ENCODE data around the gene PPP1R3F.

PPP1R3F gene

GRCh38 chrX:49257074-49257790 lies 12.4 kb upstream of the PPP1R3F start:
- Mint-ChIP-seq H3K36me3 (ENCODE audit: low read depth) (no peaks in the 10 kb centered on the region), H3K27me3 (ENCODE audit: low read depth, poor library complexity) (no peaks in the 10 kb centered on the region), H3K9me3 (peaks cover 48% of the 10 kb centered on the region), H3K4me1 (peaks cover 5% of the 10 kb centered on the region), H3K27ac (no peak overlapping the region), H3K4me3 (no peak overlapping the region)
- no peak for DNase-seq
- no peak for TF ChIP-seq CTCF (IDR thresholded peaks at IDR 0.05)

- Mint-ChIP-seq H3K4me1 (peaks cover 5% of the 10 kb centered on the region), H3K27ac (no peak overlapping the region), H3K27me3 (ENCODE audit: low read depth, poor library complexity) (peaks cover 4% of the 10 kb centered on the region), H3K36me3 (ENCODE audit: low read depth) (no peaks in the 10 kb centered on the region), H3K4me3 (no peak overlapping the region), H3K9me3 (peaks cover 48% of the 10 kb centered on the region)
- no peak for DNase-seq
- no peak for TF ChIP-seq CTCF (IDR thresholded peaks at IDR 0.05)
These were observed 11.5 kb upstream of the PPP1R3F start for GRCh38 chrX:49257846-49258748.

GRCh38 chrX:49258749-49259124 lies 10.9 kb upstream of the PPP1R3F start:
- no peak for DNase-seq
- Mint-ChIP-seq H3K9me3 (peaks cover 48% of the 10 kb centered on the region), H3K27ac (no peak overlapping the region), H3K36me3 (ENCODE audit: low read depth) (no peaks in the 10 kb centered on the region), H3K4me1 (peaks cover 6% of the 10 kb centered on the region), H3K4me3 (no peak overlapping the region), H3K27me3 (ENCODE audit: low read depth, poor library complexity) (peaks cover 4% of the 10 kb centered on the region)
- no peak for TF ChIP-seq CTCF (IDR thresholded peaks at IDR 0.05)

GRCh38 chrX:49260221-49260985 lies 9.2 kb upstream of the PPP1R3F start:
- no peak for DNase-seq
- H3K9me3 Mint-ChIP-seq: peaks cover 61% of the 10 kb centered on the region
- H3K4me3 Mint-ChIP-seq: no peak overlapping the region
- H3K36me3 Mint-ChIP-seq (ENCODE audit: low read depth): no peaks in the 10 kb centered on the region
- no peak for TF ChIP-seq CTCF (IDR thresholded peaks at IDR 0.05)
- peaks cover 20% of the 10 kb centered on the region for H3K4me1 Mint-ChIP-seq
- H3K27me3 Mint-ChIP-seq (ENCODE audit: low read depth, poor library complexity): peaks cover 4% of the 10 kb centered on the region
- H3K27ac Mint-ChIP-seq: no peak overlapping the region

GRCh38 chrX:49262603-49263002 lies 7.0 kb upstream of the PPP1R3F start:
- Mint-ChIP-seq H3K9me3 (peaks cover 66% of the 10 kb centered on the region), H3K36me3 (ENCODE audit: low read depth) (no peaks in the 10 kb centered on the region), H3K4me1 (peaks cover 39% of the 10 kb centered on the region), H3K27ac (no peak overlapping the region), H3K27me3 (ENCODE audit: low read depth, poor library complexity) (peaks cover 4% of the 10 kb centered on the region), H3K4me3 (no peak overlapping the region)
- no peak for TF ChIP-seq CTCF (IDR thresholded peaks at IDR 0.05)
- DNase-seq: no peak
